Heart right ventricle (tissue), 16 donors: ENCODE data around the gene SPG11. TPM values are rescaled to one million over a fixed set of nuclear protein-coding genes. Genes with fewer than 3 reads are reported as not detected.
A peak's percentile ranks its signal among the peaks of the same experiment; 100 is the strongest.

ENCODE experiments used
- ATAC-seq, 8 donors: fragments of 200-7000 bp; cut with Tn5 transposase; one replicate each; pipeline ENCODE4 v1.9.1; 2020; ENCODE audit warnings: mild to moderate bottlenecking in 8 of 8, moderate library complexity in 8 of 8, moderate number of reproducible peaks in 1 of 8
- DNase-seq, 2 donors: peaks; one replicate each; pipeline ENCODE4 v3.0.0-alpha.2; 2020
- H3K27ac ChIP-seq, 10 donors: fragments of 200-600 bp; sonication (generic) in 2 of 10; one replicate each; pipeline versions ENCODE4 v1.5.0 to v1.8.0; 2020 to 2022; ENCODE audit warnings: mild to moderate bottlenecking in 3 of 10
- H3K27me3 ChIP-seq, 7 donors: fragments of 200-600 bp; one replicate each; pipeline ENCODE4 v1.8.0; 2021 to 2022; ENCODE audit warnings: mild to moderate bottlenecking in 2 of 7
- H3K36me3 ChIP-seq, 9 donors: fragments of 200-600 bp; sonication (generic) in 1 of 9; one replicate each; pipeline versions ENCODE4 v1.5.0 to v1.8.0; 2020 to 2022; ENCODE audit warnings: mild to moderate bottlenecking in 2 of 9
- H3K4me1 ChIP-seq, 9 donors: fragments of 200-600 bp; sonication (generic) in 1 of 9; one replicate each; pipeline versions ENCODE4 v1.5.0 to v1.8.0; 2020 to 2022; ENCODE audit warnings: mild to moderate bottlenecking in 4 of 9
- H3K4me3 ChIP-seq, 10 donors: fragments of 200-600 bp; sonication (generic) in 2 of 10; one replicate each; pipeline versions ENCODE4 v1.5.0 to v1.8.0; 2020 to 2022; ENCODE audit warnings: mild to moderate bottlenecking in 7 of 10, moderate library complexity in 2 of 10
- H3K9me3 ChIP-seq, 11 donors: fragments of 200-600 bp in 10 of 11; sonication (generic) in 2 of 11; one replicate each; pipeline versions ENCODE4 v1.5.0 to v1.8.0; 2013 to 2022; ENCODE audit warnings: mild to moderate bottlenecking in 2 of 11, control low read depth in 1 of 11, moderate library complexity in 1 of 11
- WGBS, 2 donors: extraction: QIAGEN DNeasy Blood & Tissue Kit; methylation state at CpG; one replicate each; pipeline ENCODE4 v1.1.7; 2013; ENCODE audit warnings: inconsistent platforms in 1 of 2; 5-methylcytosine and 5-hydroxymethylcytosine counted together
- intact Hi-C, 10 donors: fragments of 100-400 bp; cut with DNase I; formaldehyde crosslinking; loops; one replicate each; pipeline versions ENCODE4 v1.11.1 to v1.14.2; 2022
- polyA plus RNA-seq, 2 donors: library from polyadenylated mRNA; stranded (reverse); fragments of 200-250 nt; gene quantifications; one replicate each; pipeline ENCODE4 v1.2.3, GENCODE V29; 2013
- total RNA-seq, 10 donors: library from RNA; stranded (reverse); fragmentation: NEBNext Ultra II Directional in 3 of 10; extraction: Animal tissue kit (Norgen Biotek cat#: 25700) in 3 of 10; gene quantifications; one replicate each; pipeline versions ENCODE4 v1.2.1 to v1.2.4, GENCODE V29; 2021 to 2023
- TF ChIP-seq, protein P1 (sequence below), 9 donors: fragments of 200-600 bp; sonication (generic) in 2 of 9; IDR thresholded peaks; one replicate each; pipeline versions ENCODE4 v1.5.0 to v1.8.0; 2021 to 2022; ENCODE audit warnings: antibody characterized with exemption in 9 of 9, mild to moderate bottlenecking in 5 of 9, moderate library complexity in 1 of 9
- donor health status: Arrhythmogenic right ventricular cardiomyopathy.
- donor health status: ischemic (EF 13 %, LVEDD 7.1; RV severe dilation, severe dysfunction).
- donor health status: healthy with polysubstance abuse.
- donor health status: DM: no; HTN: yes; CAD: no.
- donor health status: DM: no; HTN: no; CAD: no.
- donor health status: ischemic (EF 25% LVEDD 6.9; RV normal size, moderate dysfunction).
- donor health status: ischemic (EF 25% LVEDD 5.7; RV mildly dilated, moderate dysfunction).
- donor health status: healthy.
- donor health status: DM: yes; HTN: yes; CAD: no.
- donor health status: Ischemic cardiomyopathy.
- donor health status: ischemic (EF 35%, LVEDD 5.7; RV mildly dilated, moderate dysfunction).
- donor health status: nonischemic (EF 11% LVEDD 7.7; RV severe dilation, severe dysfunction).
- donor health status: DM: yes; HTN: yes; CAD: no.
- donor health status: PGD.
- donor health status: ischemic (EF 29% LVEDD 5.4; RV normal size, mild dysfunction).
- donor health status: nonischemic (EF 23%, LVEDD 6.1; RV moderate dilation, normal function).

SPG11 gene
- total and polyA plus RNA-seq, 12 donors, result 17.4 to 63.4 (median 50.4) TPM

DNA sequence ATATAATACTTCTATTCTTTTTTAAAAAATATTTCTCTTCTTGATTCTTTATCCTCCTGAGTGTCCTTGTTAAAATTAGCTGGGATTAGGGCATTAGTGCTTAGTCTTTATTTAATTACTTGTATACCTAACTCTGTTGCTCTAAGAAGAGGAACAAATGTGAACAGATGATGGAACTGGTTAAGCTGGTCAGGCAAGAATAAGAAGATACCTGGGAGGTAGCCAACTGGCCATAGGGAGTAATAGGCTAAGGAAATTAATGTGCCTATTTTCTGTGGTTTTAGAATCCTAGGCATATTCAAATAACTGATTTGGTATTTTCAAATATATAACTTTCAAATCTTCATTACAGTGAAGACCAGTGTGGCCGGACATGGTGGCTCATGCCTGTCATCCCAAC lies 72.1 kb downstream of the SPG11 start:
- TF ChIP-seq, protein P1, sequence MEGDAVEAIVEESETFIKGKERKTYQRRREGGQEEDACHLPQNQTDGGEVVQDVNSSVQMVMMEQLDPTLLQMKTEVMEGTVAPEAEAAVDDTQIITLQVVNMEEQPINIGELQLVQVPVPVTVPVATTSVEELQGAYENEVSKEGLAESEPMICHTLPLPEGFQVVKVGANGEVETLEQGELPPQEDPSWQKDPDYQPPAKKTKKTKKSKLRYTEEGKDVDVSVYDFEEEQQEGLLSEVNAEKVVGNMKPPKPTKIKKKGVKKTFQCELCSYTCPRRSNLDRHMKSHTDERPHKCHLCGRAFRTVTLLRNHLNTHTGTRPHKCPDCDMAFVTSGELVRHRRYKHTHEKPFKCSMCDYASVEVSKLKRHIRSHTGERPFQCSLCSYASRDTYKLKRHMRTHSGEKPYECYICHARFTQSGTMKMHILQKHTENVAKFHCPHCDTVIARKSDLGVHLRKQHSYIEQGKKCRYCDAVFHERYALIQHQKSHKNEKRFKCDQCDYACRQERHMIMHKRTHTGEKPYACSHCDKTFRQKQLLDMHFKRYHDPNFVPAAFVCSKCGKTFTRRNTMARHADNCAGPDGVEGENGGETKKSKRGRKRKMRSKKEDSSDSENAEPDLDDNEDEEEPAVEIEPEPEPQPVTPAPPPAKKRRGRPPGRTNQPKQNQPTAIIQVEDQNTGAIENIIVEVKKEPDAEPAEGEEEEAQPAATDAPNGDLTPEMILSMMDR (IDR thresholded peaks at IDR 0.05), result no peak
- Histone ChIP-seq H3K4me3 (no peak overlapping the region), H3K27me3 (no peaks in the 10 kb centered on the region), H3K4me1 (no peaks in the 10 kb centered on the region), H3K36me3 (peaks cover 0 to 100% (median 77%) of the 10 kb centered on the region in 9 donors), H3K9me3 (no peaks in the 10 kb centered on the region), H3K27ac (no peak overlapping the region)
- 92 to 96% methylated on average over 1 of the region's 1 CpG for whole genome bisulfite sequencing, 2 donors
- DNase-seq (no peak), ATAC-seq (no peak)
- intact Hi-C loops, result loop anchor here in 1 of 10 donors (5.0 kb wide), 1 partner anchor 196 kb away; no protein-coding TSS in a partner anchor

DNA sequence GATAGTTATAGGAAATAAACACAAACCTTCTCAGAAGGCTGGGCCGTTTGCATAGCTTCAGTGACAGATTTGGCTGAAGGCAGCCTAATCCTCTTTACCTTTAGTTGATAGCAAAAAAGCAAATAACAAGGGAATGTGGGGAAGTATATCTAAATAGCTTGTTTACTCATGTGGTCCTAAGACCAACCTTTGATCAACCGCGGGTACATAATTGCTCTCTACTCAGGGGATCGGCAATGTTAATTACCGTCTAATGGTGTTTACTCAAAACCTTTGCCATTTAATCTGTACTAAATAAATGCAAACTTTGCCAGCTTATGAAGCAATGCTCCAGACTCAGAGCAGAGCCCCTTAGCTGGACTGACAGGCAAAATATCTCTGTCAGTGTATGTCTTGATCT lies 74.9 kb downstream of the SPG11 start:
- intact Hi-C loops, result loop anchor here in 3 of 10 donors (5.0 to 10.0 kb wide), 2 partner anchors 69 to 146 kb away; partner anchors contain the start of gene TRIM69 (in 3 of the 3)
- WGBS, 2 donors, result 91 to 92% methylated on average over 5 of the region's 5 CpGs
- DNase-seq (no peak), ATAC-seq (no peak)
- Histone ChIP-seq H3K27me3 (no peaks in the 10 kb centered on the region), H3K9me3 (no peaks in the 10 kb centered on the region), H3K27ac (no peak overlapping the region), H3K4me1 (no peaks in the 10 kb centered on the region), H3K4me3 (no peak overlapping the region), H3K36me3 (peaks cover 0 to 100% (median 74%) of the 10 kb centered on the region in 9 donors)
- TF ChIP-seq, protein P1 (IDR thresholded peaks at IDR 0.05), result no peak

DNA sequence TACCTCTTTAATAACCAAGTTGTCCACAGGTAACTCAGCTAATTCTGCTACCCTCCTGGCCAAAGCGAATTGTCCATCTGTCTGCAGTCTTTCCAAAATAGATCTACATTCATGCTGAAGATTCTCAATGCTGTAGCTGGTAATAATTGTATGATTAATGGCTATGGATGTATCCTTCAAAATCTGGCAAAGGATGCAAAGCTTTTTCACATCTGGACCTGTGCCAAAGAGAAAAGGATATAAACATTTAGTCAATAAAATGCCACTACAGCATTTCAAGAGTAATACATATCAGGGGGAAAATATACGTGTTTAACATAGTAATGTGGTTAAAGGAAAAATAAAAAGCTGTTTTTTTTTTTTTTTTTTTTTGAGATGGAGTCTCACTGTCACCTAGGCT lies 77.8 kb downstream of the SPG11 start:
- TF ChIP-seq, protein P1 (IDR thresholded peaks at IDR 0.05), result no peak
- H3K4me1 ChIP-seq, result no peaks in the 10 kb centered on the region
- ATAC-seq (no peak), DNase-seq (no peak)
- no peaks in the 10 kb centered on the region for H3K9me3 ChIP-seq
- H3K4me3 ChIP-seq, result no peak overlapping the region
- H3K27ac ChIP-seq, result no peak overlapping the region
- WGBS, 2 donors, result 92 to 94% methylated on average over 2 of the region's 2 CpGs
- peaks cover 0 to 100% (median 70%) of the 10 kb centered on the region in 9 donors for H3K36me3 ChIP-seq
- no peaks in the 10 kb centered on the region for H3K27me3 ChIP-seq
- intact Hi-C loops, result loop anchor here in 3 of 10 donors (5.0 to 10.0 kb wide), 2 partner anchors 72 to 149 kb away; partner anchors contain the start of gene TRIM69 (in 3 of the 3)

DNA sequence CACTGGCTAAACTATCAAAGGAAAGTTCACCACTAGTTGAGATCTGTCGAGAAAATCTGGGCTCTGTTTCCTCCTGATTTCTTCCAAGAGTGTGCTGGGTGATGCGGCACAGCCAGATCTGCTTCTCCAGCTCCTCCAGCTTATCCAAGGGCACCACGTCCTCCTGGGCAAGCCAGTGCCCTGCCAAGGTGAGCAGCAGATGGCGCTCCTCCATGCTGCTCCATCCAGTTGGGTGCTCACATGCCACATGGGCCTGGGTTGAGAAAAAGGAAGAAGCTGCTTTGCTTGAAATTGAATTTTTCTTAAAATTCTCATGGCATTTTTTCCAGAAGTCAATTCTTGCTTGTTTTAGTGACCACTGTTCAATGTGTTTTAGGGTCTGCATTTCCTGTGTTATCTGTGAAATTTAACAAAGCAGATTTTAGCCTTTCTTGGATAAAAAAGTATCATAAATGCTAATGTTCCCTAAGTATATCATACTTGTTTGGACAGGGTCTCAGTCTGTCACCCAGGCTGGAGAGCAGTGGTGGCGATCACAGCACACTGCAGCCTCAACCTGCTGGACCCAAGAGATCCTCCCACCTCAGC lies 79.2 kb downstream of the SPG11 start:
- TF ChIP-seq, protein P1 (IDR thresholded peaks at IDR 0.05), result peak in 7 of 9 donors; percentile 18 to 54 (median 48)
- Histone ChIP-seq H3K27me3 (no peaks in the 10 kb centered on the region), H3K36me3 (peaks cover 0 to 100% (median 58%) of the 10 kb centered on the region in 9 donors), H3K4me1 (no peaks in the 10 kb centered on the region), H3K27ac (no peak overlapping the region), H3K9me3 (no peaks in the 10 kb centered on the region), H3K4me3 (no peak overlapping the region)
- WGBS, 2 donors, result 82 to 84% methylated on average over 5 of the region's 5 CpGs
- intact Hi-C loops, result loop anchor here in 5 of 10 donors (5.0 to 10.0 kb wide), 2 partner anchors 151 to 153 kb away; partner anchors contain the start of gene TRIM69 (in 5 of the 5)
- ATAC-seq, result peak in 6 of 8 donors; percentile 49 to 75 (median 70)
- peak in 1 of 2 donors; percentile 38 for DNase-seq
